Measurements from ENCODE around the gene ARFIP1.

DNA sequence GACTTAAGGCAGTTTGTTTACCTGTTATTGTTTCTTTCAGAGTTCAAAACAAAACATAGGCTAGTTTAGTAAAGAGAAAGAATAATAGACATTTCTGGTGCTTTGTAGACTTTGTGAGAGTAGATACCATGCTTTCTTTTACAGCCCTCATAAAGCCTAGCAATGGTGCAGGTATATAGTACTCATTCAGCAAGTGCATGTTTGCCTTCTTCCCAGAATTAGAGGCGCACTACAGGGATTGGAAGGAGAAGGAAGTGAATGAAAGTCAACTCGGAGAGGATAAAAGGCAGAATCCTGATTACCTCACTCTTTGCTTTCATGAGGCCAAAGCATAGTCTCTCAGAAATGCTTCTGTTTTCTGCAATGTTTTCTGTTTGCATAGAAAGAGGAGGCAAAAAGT is 113.2 kb downstream of the ARFIP1 start:
- TF ChIP-seq SMC3 (conservative IDR thresholded peaks at IDR 0.05; ENCODE audit: insufficient read depth, low read depth, low read length) (no peak), SIX5 (IDR thresholded peaks at IDR 0.05; ENCODE audit: borderline replicate concordance in 1 of 2, insufficient read depth in 1 of 2, low read depth in 1 of 2, low read length in 2 of 2) (no peak), CHCHD3 (CRISPR knock-in tag; IDR thresholded peaks at IDR 0.05) (no peak), ZKSCAN1 (IDR thresholded peaks at IDR 0.05; ENCODE audit: low read depth, low read length) (no peak), CEBPB (tag; IDR thresholded peaks at IDR 0.05) (no peak)
- TF ChIP-seq, protein P1, sequence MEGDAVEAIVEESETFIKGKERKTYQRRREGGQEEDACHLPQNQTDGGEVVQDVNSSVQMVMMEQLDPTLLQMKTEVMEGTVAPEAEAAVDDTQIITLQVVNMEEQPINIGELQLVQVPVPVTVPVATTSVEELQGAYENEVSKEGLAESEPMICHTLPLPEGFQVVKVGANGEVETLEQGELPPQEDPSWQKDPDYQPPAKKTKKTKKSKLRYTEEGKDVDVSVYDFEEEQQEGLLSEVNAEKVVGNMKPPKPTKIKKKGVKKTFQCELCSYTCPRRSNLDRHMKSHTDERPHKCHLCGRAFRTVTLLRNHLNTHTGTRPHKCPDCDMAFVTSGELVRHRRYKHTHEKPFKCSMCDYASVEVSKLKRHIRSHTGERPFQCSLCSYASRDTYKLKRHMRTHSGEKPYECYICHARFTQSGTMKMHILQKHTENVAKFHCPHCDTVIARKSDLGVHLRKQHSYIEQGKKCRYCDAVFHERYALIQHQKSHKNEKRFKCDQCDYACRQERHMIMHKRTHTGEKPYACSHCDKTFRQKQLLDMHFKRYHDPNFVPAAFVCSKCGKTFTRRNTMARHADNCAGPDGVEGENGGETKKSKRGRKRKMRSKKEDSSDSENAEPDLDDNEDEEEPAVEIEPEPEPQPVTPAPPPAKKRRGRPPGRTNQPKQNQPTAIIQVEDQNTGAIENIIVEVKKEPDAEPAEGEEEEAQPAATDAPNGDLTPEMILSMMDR (IDR thresholded peaks at IDR 0.05 in 2 of 3, conservative IDR thresholded peaks at IDR 0.05 in 1 of 3; ENCODE audit: insufficient read depth in 2 of 3, low read depth in 1 of 3, low read length in 3 of 3), result no peak
